Transverse colon (tissue), 4 donors: ENCODE data around the gene FHIP1B.

Experiments
- CTCF ChIP-seq, 5 experiments: fragments of 200-600 bp in 3 of 5; fragments of 450-650 bp in 2 of 5; sonication (generic) in 3 of 5; IDR thresholded peaks; 1 replicate in 2 of 5; 2 replicates in 3 of 5; pipeline ENCODE4 v1.5.1; 2016 to 2017; ENCODE audit warnings: antibody characterized with exemption in 5 of 5, inconsistent platforms in 3 of 5, mild to moderate bottlenecking in 2 of 5, moderate library complexity in 1 of 5
- POLR2AphosphoS5 ChIP-seq, 3 donors: sonication (generic); formaldehyde crosslinking; IDR thresholded peaks; one replicate each; pipeline ENCODE4 v1.6.1; 2016; ENCODE audit warnings: antibody characterized with exemption in 3 of 3

- TF ChIP-seq POLR2AphosphoS5 (IDR thresholded peaks at IDR 0.05) (no peak), CTCF (IDR thresholded peaks at IDR 0.05) (no peak)
These were observed 17.9 kb downstream of the FHIP1B start for GRCh38 chr11:6216501-6216900.
